CD4-positive, alpha-beta T cell (primary cell): ENCODE results near the gene FNDC3A. TPM values are rescaled to one million over a fixed set of nuclear protein-coding genes. Genes with fewer than 3 reads are reported as not detected.

Experiments used
- ATAC-seq: fragments of 200-7000 bp; cut with Tn5 transposase; one replicate; pipeline ENCODE4 v1.10.0; 2022; ENCODE audit warnings: mild to moderate bottlenecking; ENCODE audit not compliant: poor library complexity
- CTCF ChIA-PET: fragments of 350-600 bp; sonication (Branson Sonifier 250); formaldehyde crosslinking; loops from one replicate; lab custom pipeline; 2021; ENCODE audit warnings: antibody characterized with exemption, inconsistent platforms; lab: Charles Lee
- POLR2A ChIA-PET: fragments of 350-600 bp; sonication (Branson Sonifier 250); formaldehyde crosslinking; loops from one replicate; lab custom pipeline; 2021; ENCODE audit warnings: antibody characterized with exemption, inconsistent platforms; lab: Charles Lee
- DNase-seq, 14 experiments: peaks; one replicate each; pipeline ENCODE4 v3.0.0-alpha.2; 2013 to 2020; ENCODE audit warnings: mixed read lengths in 2 of 14
- H3K27ac ChIP-seq, 2 donors: one replicate each; pipeline versions ENCODE4 v1.5.1 to v1.7.0; 2013; ENCODE audit warnings: low read length in 2 of 2, low read depth in 1 of 2, mild to moderate bottlenecking in 1 of 2
- H3K27me3 ChIP-seq, 2 experiments: 1 replicate in 1 of 2; 2 replicates in 1 of 2; pipeline versions ENCODE4 v1.6.1 to v1.7.0; 2013; ENCODE audit warnings: low read length in 2 of 2, control low read depth in 1 of 2, mild to moderate bottlenecking in 1 of 2, moderate library complexity in 1 of 2; ENCODE audit not compliant: insufficient read depth in 2 of 2, control insufficient read depth in 1 of 2
- H3K36me3 ChIP-seq: one replicate; pipeline ENCODE4 v1.6.1; 2013; ENCODE audit warnings: low read length, control low read depth; ENCODE audit not compliant: insufficient read depth
- H3K4me1 ChIP-seq: one replicate; pipeline ENCODE4 v1.6.1; 2013; ENCODE audit warnings: low read length, control low read depth; ENCODE audit not compliant: insufficient read depth
- H3K4me3 ChIP-seq: one replicate; pipeline ENCODE4 v1.5.1; 2013; ENCODE audit warnings: mild to moderate bottlenecking, low read length, moderate library complexity
- H3K9me3 ChIP-seq, 2 experiments: 1 replicate in 1 of 2; 2 replicates in 1 of 2; pipeline versions ENCODE4 v1.6.1 to v1.7.0; 2013; ENCODE audit warnings: low read length in 2 of 2, mild to moderate bottlenecking in 2 of 2, control low read depth in 1 of 2, moderate library complexity in 1 of 2; ENCODE audit not compliant: control insufficient read depth in 1 of 2, insufficient read depth in 1 of 2
- H3K27ac Mint-ChIP-seq: one replicate; pipeline ENCODE4 v1.8.0; 2020; ENCODE audit warnings: mixed read lengths
- H3K27me3 Mint-ChIP-seq: one replicate; pipeline ENCODE4 v1.8.0; 2021; ENCODE audit warnings: mixed read lengths
- H3K36me3 Mint-ChIP-seq: one replicate; pipeline ENCODE4 v1.8.0; 2021; ENCODE audit warnings: low read depth, mixed read lengths
- H3K4me1 Mint-ChIP-seq: one replicate; pipeline ENCODE4 v1.8.0; 2021; ENCODE audit warnings: low read depth, mixed read lengths
- H3K4me3 Mint-ChIP-seq: one replicate; pipeline ENCODE4 v1.8.0; 2020; ENCODE audit warnings: mild to moderate bottlenecking, mixed read lengths
- H3K9me3 Mint-ChIP-seq: one replicate; pipeline ENCODE4 v1.8.0; 2020; ENCODE audit warnings: mixed read lengths
- intact Hi-C, 2 experiments: fragments of 100-400 bp; cut with DNase I in 1 of 2; cut with micrococcal nuclease in 1 of 2; formaldehyde crosslinking; loops; one replicate each; pipeline versions ENCODE4 v1.15.1 to v1.9.0; 2023 to 2025; cut with DNase I, micrococcal nuclease
- total RNA-seq, 174 experiments: library from RNA in 2 of 174; stranded (reverse) in 2 of 174; gene quantifications; one replicate each; pipeline ENCODE4 v1.2.3 and lab custom pipeline; 2021 to 2026
- TF ChIP-seq, protein P1 (sequence below): fragments of 200-600 bp; IDR thresholded peaks from one replicate; pipeline ENCODE4 v1.8.0; 2022; ENCODE audit warnings: antibody characterized with exemption, mild to moderate bottlenecking

The FNDC3A gene
- total RNA-seq, 2 experiments from 2014 or later, result 27.7 to 28.6 TPM

- Mint-ChIP-seq H3K4me1 (peaks cover 47% of the 10 kb centered on the region), H3K36me3 (peaks cover 78% of the 10 kb centered on the region), H3K9me3 (no peaks in the 10 kb centered on the region), H3K27ac (peak overlapping the region; percentile 82), H3K4me3 (peak overlapping the region; percentile 81), H3K27me3 (no peaks in the 10 kb centered on the region)
- intact Hi-C loops, result no loop called here
- Histone ChIP-seq H3K4me3 (peak overlapping the region; percentile 62), H3K36me3 (peaks cover 48% of the 10 kb centered on the region), H3K9me3 (no peaks in the 10 kb centered on the region), H3K27me3 (no peaks in the 10 kb centered on the region), H3K4me1 (peaks cover 5% of the 10 kb centered on the region), H3K27ac (peak overlapping the region in 1 of 2 donors; percentile 29)
- ChIA-PET CTCF (interaction anchor here (0.7 to 1.1 kb wide), 3 partner anchors 9 to 25 kb away, joined by 3 to 6 read pairs (median 4); no protein-coding TSS in a partner anchor), POLR2A (interaction anchor here (0.6 to 2.8 kb wide), 4 partner anchors 10 to 282 kb away, joined by 3 to 26 read pairs (median 3); partner anchors contain the start of gene CDADC1)
- ATAC-seq, result peak; percentile 59
- TF ChIP-seq, protein P1, sequence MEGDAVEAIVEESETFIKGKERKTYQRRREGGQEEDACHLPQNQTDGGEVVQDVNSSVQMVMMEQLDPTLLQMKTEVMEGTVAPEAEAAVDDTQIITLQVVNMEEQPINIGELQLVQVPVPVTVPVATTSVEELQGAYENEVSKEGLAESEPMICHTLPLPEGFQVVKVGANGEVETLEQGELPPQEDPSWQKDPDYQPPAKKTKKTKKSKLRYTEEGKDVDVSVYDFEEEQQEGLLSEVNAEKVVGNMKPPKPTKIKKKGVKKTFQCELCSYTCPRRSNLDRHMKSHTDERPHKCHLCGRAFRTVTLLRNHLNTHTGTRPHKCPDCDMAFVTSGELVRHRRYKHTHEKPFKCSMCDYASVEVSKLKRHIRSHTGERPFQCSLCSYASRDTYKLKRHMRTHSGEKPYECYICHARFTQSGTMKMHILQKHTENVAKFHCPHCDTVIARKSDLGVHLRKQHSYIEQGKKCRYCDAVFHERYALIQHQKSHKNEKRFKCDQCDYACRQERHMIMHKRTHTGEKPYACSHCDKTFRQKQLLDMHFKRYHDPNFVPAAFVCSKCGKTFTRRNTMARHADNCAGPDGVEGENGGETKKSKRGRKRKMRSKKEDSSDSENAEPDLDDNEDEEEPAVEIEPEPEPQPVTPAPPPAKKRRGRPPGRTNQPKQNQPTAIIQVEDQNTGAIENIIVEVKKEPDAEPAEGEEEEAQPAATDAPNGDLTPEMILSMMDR, result no peak
- DNase-seq, result peak in 4 of 14 experiments; percentile 13 to 52 (median 38)
Observed at GRCh38 chr13:49258089-49258796, 282.5 kb downstream of the FNDC3A start.

Other genes with a start within 250 kb of the FNDC3A start
- gene MLNR, start 244.4 kb downstream of the FNDC3A start, total RNA-seq, result not detected